HG02981 (cell line): ENCODE measurements around the gene TPP1.

Source experiments
- ATAC-seq: cut with Tn5 transposase; IDR thresholded peaks from one replicate; pipeline ENCODE4 v1.9.1; 2021; ENCODE audit warnings: mild to moderate bottlenecking, moderate library complexity; ENCODE audit not compliant: unreplicated experiment

The TPP1 gene

GRCh38 chr11:6566704-6567370 is 52.4 kb downstream of the TPP1 start:
- ATAC-seq: no peak

GRCh38 chr11:6565988-6566703 is 53.1 kb downstream of the TPP1 start:
- no peak for ATAC-seq

DNA sequence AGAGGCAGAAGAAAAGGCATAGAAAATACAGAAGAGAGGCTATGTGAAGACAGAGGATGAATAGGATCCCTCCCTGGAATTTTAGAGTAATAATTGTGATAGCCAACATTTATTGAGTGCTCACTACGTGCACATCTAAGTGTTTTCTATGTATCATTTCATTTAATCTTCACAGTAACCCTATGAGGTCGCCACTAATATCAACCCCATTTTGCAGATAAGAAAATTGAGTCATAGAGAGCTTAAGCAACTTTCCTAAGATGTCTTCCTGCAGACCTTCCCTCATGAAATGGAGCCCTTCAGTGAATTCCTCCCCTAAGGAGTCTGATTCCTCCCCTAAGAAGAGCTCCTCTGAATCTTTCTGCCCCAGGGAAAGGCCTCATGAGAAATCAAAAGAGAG is 53.9 kb downstream of the TPP1 start:
- ATAC-seq: no peak

DNA sequence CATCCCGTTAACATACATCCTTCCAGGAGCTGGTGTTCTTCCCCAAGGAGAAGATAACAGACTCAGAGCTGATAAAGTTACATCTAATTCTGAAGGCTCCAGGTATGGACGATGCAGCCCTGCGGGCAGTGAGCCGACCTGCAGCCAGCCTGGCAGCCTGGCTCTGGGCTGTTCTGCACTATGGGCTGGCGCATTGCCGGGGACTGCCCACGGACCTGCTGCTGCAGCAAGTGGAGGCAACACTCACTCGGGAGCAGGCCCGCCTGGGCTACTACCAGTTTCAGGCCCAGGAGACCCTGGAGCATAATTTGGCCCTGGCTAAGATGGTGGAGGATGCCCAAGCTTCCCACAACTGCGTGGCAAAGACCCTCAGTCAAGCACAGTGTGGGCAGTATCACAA is 55.6 kb downstream of the TPP1 start:
- no peak for ATAC-seq

DNA sequence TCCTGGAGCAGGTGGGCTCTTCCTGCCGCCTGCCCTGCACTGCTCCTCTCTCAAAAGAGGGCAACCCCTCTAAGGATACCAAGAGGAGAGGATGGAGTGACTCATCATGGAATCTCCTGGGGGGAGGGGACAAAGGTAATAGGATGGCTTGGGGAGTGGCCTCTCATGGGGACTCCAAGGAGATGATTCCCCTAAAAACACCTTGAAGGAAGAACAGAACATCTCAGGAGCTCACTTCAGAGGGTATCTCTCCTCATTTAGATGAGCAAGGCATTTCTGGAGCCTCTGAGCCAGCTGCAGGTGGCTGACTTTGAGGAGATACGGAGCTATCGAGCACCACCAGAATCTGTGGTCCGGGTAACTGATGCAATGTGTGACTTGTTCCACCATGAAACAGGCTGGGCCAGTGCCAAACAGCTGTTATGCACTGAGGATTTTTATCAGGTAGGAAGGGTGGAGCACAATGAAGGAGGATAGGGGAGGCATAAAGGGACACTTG is 56.1 kb downstream of the TPP1 start:
- ATAC-seq: no peak
